Activated CD8-positive, alpha-beta memory T cell treated with anti-CD3 and anti-CD28 coated beads, Interleukin-2, amount 50 U/mL, for 24 hours (primary cell): ENCODE measurements around the gene ITGB4.

Experiments used
- DNase-seq: peaks from one replicate; pipeline ENCODE4 v3.0.0-alpha.2; 2020; ENCODE audit errors: extremely low read depth

The ITGB4 gene

GRCh38 chr17:75720656-75721462 lies at the start of gene ITGB4:
TSS of gene ITGB4 (plus strand) at chr17:75721459. CDS start at chr17:75724704, 3,245 bp downstream.
- DNase-seq: no peak

- no peak for DNase-seq
These were observed 49.2 kb upstream of the ITGB4 start for GRCh38 chr17:75672011-75672410.

GRCh38 chr17:75673487-75673886 lies 47.8 kb upstream of the ITGB4 start:
- no peak for DNase-seq

- no peak for DNase-seq
These were observed 44.8 kb upstream of the ITGB4 start for GRCh38 chr17:75676461-75676860.

- no peak for DNase-seq
These were observed 41.5 kb upstream of the ITGB4 start for GRCh38 chr17:75679706-75680211.

- DNase-seq: no peak
These were observed 40.8 kb upstream of the ITGB4 start for GRCh38 chr17:75680431-75680830.

GRCh38 chr17:75681289-75681688 lies 40.0 kb upstream of the ITGB4 start:
- no peak for DNase-seq

GRCh38 chr17:75683583-75683982 lies 37.7 kb upstream of the ITGB4 start:
- DNase-seq: no peak

- DNase-seq: no peak
These were observed 37.0 kb upstream of the ITGB4 start for GRCh38 chr17:75684249-75684648.

- DNase-seq: no peak
These were observed 36.3 kb upstream of the ITGB4 start for GRCh38 chr17:75684924-75685323.

- no peak for DNase-seq
These were observed 35.8 kb upstream of the ITGB4 start for GRCh38 chr17:75685499-75685898.

- no peak for DNase-seq
These were observed 32.9 kb upstream of the ITGB4 start for GRCh38 chr17:75688209-75688825.

GRCh38 chr17:75689441-75689873 lies 31.8 kb upstream of the ITGB4 start:
- no peak for DNase-seq

GRCh38 chr17:75691371-75691791 lies 29.9 kb upstream of the ITGB4 start:
- no peak for DNase-seq

- DNase-seq: no peak
These were observed 29.2 kb upstream of the ITGB4 start for GRCh38 chr17:75691801-75692626.

- no peak for DNase-seq
These were observed 28.3 kb upstream of the ITGB4 start for GRCh38 chr17:75692976-75693375.

- no peak for DNase-seq
These were observed 27.5 kb upstream of the ITGB4 start for GRCh38 chr17:75693500-75694481.

GRCh38 chr17:75694536-75694935 lies 26.7 kb upstream of the ITGB4 start:
- DNase-seq: no peak

GRCh38 chr17:75695141-75695829 lies 26.0 kb upstream of the ITGB4 start:
- DNase-seq: no peak

- DNase-seq: no peak
These were observed 25.4 kb upstream of the ITGB4 start for GRCh38 chr17:75695830-75696271.
